ENCODE measurements around the gene LAMA2. TPM values are rescaled to one million over a fixed set of nuclear protein-coding genes. Genes with fewer than 3 reads are reported as not detected.

The LAMA2 gene
- total RNA-seq, 1 donor from 2014 or later, result 1.9 TPM

- DNase-seq (ENCODE audit: low spot score), result no peak
These were observed 549.8 kb downstream of the LAMA2 start for GRCh38 chr6:129432738-129433137.

GRCh38 chr6:129434091-129434490, 551.2 kb downstream of the LAMA2 start:
- H3K36me3 Mint-ChIP-seq (ENCODE audit: low read depth), result no peaks in the 10 kb centered on the region
- no peak for TF ChIP-seq CTCF (IDR thresholded peaks at IDR 0.05)
- no peak overlapping the region for H3K27ac Mint-ChIP-seq (ENCODE audit: unreplicated experiment)
- H3K27me3 Mint-ChIP-seq (ENCODE audit: low read depth), result peaks cover 7% of the 10 kb centered on the region
- no peaks in the 10 kb centered on the region for H3K9me3 Mint-ChIP-seq (ENCODE audit: low read depth)
- no peak overlapping the region for H3K4me3 Mint-ChIP-seq (ENCODE audit: unreplicated experiment)
- H3K4me1 Mint-ChIP-seq (ENCODE audit: low read depth), result no peaks in the 10 kb centered on the region
- DNase-seq (ENCODE audit: low spot score), result no peak

More at GRCh38 chr6:129432738-129433137, 549.8 kb downstream of the LAMA2 start:
- peaks cover 9% of the 10 kb centered on the region for H3K27me3 Mint-ChIP-seq (ENCODE audit: low read depth)
- H3K27ac Mint-ChIP-seq (ENCODE audit: unreplicated experiment), result no peak overlapping the region
- H3K36me3 Mint-ChIP-seq (ENCODE audit: low read depth), result peaks cover 2% of the 10 kb centered on the region
- no peak overlapping the region for H3K4me3 Mint-ChIP-seq (ENCODE audit: unreplicated experiment)
- H3K9me3 Mint-ChIP-seq (ENCODE audit: low read depth), result no peaks in the 10 kb centered on the region
- no peaks in the 10 kb centered on the region for H3K4me1 Mint-ChIP-seq (ENCODE audit: low read depth)
- no peak for TF ChIP-seq CTCF (IDR thresholded peaks at IDR 0.05)

- peaks cover 6% of the 10 kb centered on the region for H3K27me3 Mint-ChIP-seq (ENCODE audit: low read depth)
- no peaks in the 10 kb centered on the region for H3K9me3 Mint-ChIP-seq (ENCODE audit: low read depth)
- no peaks in the 10 kb centered on the region for H3K4me1 Mint-ChIP-seq (ENCODE audit: low read depth)
- no peak overlapping the region for H3K27ac Mint-ChIP-seq (ENCODE audit: unreplicated experiment)
- H3K4me3 Mint-ChIP-seq (ENCODE audit: unreplicated experiment), result no peak overlapping the region
- H3K36me3 Mint-ChIP-seq (ENCODE audit: low read depth), result no peaks in the 10 kb centered on the region
- DNase-seq (ENCODE audit: low spot score), result no peak
- no peak for TF ChIP-seq CTCF (IDR thresholded peaks at IDR 0.05)
These were observed 557.8 kb downstream of the LAMA2 start for GRCh38 chr6:129440691-129441090.

- DNase-seq (ENCODE audit: low spot score), result no peak
- no peak overlapping the region for H3K27ac Mint-ChIP-seq (ENCODE audit: unreplicated experiment)
- no peaks in the 10 kb centered on the region for H3K4me1 Mint-ChIP-seq (ENCODE audit: low read depth)
- TF ChIP-seq CTCF (IDR thresholded peaks at IDR 0.05), result no peak
- no peaks in the 10 kb centered on the region for H3K9me3 Mint-ChIP-seq (ENCODE audit: low read depth)
- H3K27me3 Mint-ChIP-seq (ENCODE audit: low read depth), result no peaks in the 10 kb centered on the region
- no peaks in the 10 kb centered on the region for H3K36me3 Mint-ChIP-seq (ENCODE audit: low read depth)
- H3K4me3 Mint-ChIP-seq (ENCODE audit: unreplicated experiment), result no peak overlapping the region
These were observed 561.7 kb downstream of the LAMA2 start for GRCh38 chr6:129444683-129445082.

GRCh38 chr6:129446272-129447197, 563.6 kb downstream of the LAMA2 start:
- Mint-ChIP-seq H3K9me3 (ENCODE audit: low read depth) (no peaks in the 10 kb centered on the region), H3K4me1 (ENCODE audit: low read depth) (no peaks in the 10 kb centered on the region), H3K27me3 (ENCODE audit: low read depth) (no peaks in the 10 kb centered on the region), H3K4me3 (ENCODE audit: unreplicated experiment) (no peak overlapping the region), H3K36me3 (ENCODE audit: low read depth) (no peaks in the 10 kb centered on the region), H3K27ac (ENCODE audit: unreplicated experiment) (no peak overlapping the region)
- no peak for TF ChIP-seq CTCF (IDR thresholded peaks at IDR 0.05)
- DNase-seq (ENCODE audit: low spot score), result no peak

Data from chondrocyte (in vitro differentiated cells).